ENCODE data around the gene CEP162.

GRCh38 chr6:84227044-84227433 is 404 bp downstream of the CEP162 start:
- TF ChIP-seq CTCF (IDR thresholded peaks at IDR 0.05): no peak
- no peak for TF ChIP-seq POLR2A (IDR thresholded peaks at IDR 0.05)

Measured in right lobe of liver (tissue), 4 donors.